HG03354 (cell line): Measurements from ENCODE around the gene TESK2.
"Not testable (repeated sequence)": the region's sequence is repeated elsewhere in the genome, so short reads cannot be mapped to it uniquely, and the experiment has no call there.

ENCODE experiments used
- ATAC-seq: cut with Tn5 transposase; IDR thresholded peaks from one replicate; pipeline ENCODE4 v1.9.1; 2021; ENCODE audit warnings: mild to moderate bottlenecking; ENCODE audit not compliant: unreplicated experiment, poor library complexity, severe bottlenecking

The TESK2 gene

DNA sequence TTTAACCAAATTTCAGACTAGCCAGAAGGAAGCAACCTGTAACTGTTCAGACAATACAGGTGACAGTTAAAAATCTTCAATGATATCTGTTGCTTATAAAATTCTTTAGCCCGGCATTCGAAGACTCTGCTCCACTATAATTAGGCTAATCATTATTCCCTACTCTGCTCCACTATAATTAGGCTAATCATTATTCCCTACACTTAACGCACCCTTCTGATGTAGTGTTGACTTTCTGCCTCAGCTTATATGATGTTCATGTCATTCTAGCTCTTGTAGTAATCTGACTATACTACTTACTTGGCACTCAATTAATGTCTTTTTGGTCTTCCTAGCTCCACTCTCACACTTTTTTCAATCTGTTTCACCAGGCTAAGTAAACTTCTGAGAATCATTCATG, 13.3 kb downstream of the TESK2 start:
- no peak for ATAC-seq

DNA sequence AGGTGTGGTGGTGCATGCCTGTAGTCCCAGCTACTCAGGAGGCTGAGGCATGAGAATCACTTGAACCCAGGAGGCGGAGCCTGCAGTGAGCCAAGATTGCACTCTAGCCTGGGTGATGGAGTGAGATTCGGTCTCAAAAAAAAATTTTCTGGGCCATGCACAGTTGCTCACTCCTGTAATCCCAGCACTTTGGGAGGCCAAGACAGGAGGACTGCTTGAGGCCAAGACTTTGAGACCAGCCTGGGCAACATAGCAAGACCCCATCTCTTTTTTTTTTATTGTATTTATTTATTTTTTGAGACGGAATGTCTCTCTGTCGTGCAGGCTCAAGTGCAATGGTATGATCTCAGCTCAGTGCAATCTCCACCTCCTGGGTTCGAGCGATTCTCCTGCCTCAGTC, 16.8 kb downstream of the TESK2 start:
- ATAC-seq = not testable (repeated sequence)

DNA sequence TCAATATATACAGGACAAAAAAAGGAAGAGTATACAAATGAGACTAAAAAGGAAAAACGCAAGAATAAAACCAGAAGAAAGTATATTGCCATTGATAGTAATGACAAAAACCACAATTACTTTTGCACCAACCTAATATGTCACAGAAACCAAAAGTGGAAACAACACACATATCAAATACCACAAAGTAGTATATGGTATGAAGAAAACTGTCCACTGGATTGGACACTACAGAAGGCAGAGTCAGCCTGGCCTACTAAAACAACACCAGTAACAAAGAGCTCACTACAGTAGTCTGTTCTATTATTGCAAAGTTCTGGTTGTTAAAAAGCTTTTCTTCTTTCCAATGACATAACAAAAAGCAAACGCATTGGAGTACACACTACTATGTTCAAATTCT, 17.7 kb downstream of the TESK2 start:
- no peak for ATAC-seq

DNA sequence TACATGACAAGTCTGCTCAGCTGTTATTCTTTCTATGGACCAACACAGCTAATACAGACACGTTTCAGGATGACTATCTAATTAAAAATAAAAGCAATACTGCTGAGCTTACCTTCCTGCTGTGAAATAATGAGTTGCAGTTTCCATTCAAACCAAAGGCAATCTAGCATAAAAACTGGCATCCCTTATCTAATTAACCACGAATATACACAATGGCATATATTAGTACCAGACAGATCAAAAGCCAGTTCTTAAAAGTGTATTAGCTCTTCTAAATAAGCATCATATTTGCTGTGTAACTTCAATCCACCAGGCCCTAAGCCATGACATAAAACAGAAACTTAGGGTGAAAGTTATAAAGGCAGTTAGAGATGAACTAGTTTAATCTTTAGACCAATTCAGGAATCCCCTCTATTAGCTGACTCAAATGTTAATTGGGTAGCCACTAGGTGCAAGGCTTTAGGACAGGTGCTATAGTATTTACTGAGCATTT, 20.6 kb downstream of the TESK2 start:
- peak; percentile 45 for ATAC-seq

DNA sequence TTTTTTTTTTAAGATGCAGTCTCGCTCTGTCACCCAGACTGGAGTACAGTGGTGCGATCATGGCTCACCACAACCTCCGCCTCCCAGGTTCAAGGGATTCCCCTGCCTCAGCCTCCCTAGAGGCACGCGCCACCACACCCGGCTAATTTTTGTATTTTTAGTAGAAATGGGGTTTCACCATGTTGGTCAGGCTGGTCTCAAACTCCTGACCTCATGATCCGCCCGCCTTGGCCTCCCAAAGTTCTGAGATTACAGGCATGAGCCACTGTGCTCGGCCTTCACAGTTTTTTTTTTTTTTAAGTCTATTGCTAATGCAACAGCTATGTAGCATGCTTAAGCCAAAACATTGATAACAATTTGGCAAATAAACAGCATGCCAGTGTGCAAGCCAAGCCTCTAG, 23.6 kb downstream of the TESK2 start:
- ATAC-seq = peak; percentile 64

DNA sequence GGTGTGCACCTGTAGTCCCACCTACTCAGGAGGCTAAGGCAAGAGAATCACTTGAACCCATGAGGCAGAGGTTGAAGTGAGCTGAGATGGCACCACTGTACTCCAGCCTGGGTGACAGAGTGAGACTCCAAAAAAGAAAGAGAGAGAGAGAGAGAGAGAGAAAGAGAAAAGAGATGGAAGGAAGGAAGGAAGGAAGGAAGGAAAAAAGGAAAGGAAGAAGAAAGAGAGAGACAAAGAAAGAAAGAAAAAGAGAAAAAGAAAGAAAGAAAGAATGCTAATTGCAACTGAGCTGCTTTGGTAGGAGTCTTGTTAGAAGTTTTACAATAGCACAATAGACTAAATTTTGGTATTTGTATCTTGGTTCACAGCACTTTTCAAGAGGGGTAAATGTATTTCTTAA, 25.7 kb downstream of the TESK2 start:
- ATAC-seq = no peak

DNA sequence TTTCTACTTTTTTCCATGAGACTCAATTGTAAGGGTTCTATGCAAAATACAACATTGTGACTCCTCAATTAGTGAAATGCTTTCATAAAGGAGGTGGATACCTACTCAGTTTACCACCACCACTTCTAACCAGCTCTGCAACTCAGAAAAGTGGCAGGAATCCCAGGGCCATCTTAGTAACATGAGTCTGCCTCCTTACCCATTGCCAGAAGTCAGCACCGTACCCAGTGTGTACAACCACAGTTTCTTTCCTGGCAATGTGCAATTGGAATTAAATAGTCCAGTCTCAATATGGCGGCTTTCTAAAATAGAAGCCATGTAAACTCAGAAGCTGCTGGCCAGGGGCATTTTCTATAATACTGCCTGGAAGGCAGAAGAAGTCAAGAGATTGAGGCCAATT, 32.1 kb downstream of the TESK2 start:
- ATAC-seq = no peak

DNA sequence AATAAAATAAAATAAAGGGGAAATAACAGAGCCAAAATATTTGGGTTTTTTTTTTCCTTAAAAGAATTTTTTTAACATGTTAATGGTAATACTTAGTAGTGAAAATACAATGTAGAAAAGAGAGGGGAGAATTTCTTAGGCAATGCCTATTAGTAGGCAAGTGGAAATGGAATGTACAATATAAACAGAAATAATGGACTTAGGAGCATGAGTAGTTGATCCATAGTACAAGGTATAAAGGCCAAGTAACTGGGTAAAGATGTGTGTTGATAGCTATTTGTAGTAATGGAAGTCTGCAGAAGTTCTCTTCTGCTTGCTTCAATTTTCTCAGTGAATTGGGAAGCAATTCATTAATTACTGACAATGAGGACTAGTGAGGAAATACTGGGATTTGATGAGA, 34.4 kb downstream of the TESK2 start:
- ATAC-seq = no peak

DNA sequence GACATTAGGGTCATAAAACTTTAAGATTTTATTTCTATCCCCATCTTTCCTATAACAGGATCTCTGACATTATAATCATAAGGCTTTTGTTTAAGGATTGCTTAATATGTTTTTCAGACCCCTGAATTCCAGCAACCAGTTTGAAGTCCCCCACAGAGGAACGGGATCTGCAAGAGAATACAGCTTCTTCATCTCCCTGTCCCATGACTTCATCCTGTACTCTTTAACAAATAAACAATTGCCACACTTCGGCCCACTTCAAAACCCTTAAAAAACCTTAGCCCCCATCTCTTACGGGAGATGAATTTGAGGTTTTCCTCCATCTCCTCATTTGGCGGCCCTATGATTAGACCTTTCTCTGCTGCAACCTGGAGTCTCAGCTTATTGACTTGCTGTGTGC, 35.8 kb downstream of the TESK2 start:
- ATAC-seq = no peak

DNA sequence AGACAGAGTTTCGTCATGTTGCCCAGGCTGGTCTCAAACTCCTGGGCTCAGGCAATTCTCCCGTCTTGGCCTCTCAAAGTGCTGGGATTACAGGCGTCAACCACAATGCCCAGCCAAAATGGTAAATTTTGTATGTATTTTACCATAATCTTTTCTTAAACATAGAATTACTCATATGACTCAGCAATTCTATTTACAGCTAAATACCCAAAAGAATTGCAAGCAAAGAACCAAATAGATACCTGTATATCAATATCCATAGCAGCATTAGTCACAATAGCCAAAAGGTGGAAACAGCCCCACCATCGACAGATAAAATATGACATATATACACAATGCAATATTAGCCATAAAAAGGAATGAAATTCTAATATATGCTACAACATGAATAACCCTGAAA, 36.5 kb downstream of the TESK2 start:
- ATAC-seq = no peak

DNA sequence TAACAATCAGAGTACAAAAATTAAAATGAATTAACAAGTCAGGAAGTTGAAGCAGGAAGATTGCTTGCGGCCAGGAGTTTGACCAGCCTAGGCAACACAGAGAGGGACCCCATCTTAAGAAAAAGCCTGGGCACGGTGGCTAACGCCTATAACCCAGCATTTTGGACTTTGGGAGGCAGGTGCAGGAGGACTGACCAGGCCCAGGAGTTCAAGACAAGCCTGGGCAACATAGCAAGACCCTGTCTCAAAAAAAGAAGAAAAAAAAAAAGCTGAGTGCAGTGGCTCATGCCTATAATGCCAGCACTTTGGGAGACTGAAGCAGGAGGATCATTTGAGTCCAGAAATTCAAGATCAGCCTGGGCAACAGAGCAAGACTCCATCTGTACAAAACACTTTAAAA, 38.5 kb downstream of the TESK2 start:
- ATAC-seq = no peak

DNA sequence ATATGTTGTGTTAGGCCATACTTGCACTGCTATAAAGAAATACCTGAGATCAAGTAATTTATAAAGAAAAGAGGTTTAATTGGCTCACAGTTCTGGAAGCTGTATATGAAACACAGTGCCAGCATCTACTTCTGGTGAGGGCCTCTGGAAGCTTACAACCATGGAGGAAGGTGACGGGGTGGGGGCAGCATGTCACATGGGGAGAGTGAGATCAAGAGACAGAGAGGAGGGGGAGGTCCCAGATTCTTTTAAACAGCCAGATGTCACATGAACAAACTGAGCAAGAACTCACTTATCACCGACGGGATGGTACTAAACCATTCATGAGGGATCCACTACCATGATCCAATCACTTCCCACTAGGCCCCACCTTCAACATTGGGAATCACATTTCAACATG, 42.6 kb downstream of the TESK2 start:
- no peak for ATAC-seq

DNA sequence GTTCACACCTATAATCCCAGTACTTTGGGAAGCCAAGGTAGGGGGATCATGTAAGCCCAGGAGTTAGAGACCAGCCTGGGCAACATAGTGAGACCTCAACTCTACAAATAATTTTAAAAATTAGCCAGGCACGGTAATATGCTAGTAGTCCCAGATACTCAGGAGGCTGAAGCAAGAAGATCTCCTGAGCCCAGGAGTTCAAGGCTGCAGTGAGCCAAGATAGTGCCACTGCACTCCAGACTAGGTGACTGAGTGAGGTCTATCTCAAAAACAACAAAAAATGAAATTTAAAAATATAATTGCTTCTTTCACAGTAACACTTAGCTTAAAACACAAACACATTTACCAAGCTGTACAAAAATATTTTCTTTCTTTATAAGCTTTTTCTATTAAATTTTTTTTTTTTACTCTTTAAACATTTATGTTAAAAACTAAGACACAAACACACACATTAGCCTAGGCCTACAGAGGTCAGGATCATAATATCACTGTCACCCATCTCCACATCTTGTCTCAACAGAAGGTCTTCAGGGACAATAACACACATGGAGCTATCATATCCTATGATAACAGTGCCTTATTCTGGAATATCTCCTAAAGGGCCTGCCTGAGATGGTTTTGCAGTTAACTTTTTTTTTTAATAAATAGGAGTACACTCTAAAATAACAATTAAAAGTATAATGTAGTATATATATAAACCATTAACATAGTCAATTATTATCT, 43.9 kb downstream of the TESK2 start:
- no peak for ATAC-seq

DNA sequence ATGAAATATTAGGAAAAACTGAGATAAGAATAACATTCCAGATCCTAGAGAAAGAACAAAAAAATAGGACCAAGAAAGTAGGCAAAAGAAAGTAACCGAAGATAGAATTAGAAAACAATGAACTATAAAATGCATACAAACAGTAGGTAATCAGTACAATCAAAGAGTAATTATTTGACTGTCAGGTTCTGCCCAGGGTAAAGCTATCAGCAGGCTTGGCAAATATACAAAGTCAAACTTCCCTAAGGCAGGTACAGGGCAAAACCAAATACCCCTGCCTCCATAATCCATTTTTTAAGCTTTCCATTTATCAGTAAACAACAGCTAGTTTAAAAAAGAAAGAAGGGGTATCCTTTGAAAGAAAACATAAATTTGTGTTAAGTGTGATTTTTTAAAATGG, 44.4 kb downstream of the TESK2 start:
- no peak for ATAC-seq

DNA sequence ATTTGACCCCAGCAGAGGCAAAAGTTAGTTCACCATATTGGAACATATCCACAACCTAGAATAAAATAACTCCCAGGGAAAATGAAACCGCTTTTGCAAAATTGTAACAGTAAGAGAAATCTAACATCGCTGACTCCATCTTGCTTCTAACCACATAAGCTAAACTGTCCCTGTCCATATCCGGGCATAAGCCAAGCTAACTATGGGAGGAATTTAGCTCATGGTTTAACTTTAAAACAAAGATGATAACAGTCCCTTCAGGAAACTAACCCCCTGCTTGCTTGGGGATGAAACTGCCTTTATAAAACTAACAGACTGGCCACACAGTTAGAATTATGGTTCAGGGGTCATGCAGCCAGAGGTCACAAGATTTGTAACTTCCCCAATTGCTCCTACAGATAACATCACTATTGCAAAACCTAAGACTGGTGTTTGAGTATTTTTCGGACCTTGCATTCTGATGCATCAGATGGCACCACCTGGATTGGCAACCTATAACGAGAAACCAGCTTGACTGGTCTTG, 46.3 kb downstream of the TESK2 start:
- ATAC-seq = no peak

DNA sequence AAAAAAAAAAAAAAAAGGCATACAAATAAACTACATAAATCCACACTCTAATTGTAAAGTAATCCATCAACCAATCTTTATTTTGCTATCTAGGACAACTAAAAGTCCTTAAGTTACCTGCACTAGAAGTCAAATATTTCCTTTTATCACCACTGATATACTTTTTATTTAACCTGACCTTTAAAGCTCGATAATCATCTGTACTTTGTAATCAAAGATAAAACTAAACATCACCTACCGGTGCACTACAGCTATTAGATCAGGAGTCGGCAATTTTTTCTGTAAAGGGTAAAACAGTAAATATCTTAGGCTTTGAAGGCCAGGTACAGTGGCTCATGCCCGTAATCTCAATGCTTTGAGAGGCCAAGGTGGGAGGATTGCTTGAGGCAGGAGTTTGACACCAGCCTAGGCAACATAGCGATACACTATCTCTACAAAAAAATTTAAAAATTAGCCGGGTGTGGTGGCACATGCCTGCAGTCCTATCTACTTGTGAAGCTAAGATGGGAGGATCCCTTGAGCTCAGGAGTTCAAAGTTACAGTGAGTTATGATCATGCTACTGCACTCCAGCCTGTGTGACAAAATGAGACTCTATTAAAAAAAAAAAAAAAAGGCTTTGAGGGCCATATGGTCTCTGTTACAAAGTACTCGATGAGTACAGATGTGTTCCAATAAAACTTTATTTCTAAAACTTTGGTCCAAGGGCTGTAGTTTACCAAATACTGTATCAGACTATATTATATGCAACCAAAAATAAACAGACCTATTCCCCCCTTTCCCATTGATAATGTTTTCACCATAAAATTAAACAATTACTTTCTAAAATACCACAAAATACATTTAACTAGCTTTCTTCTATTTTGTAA, 47.1 kb downstream of the TESK2 start:
- no peak for ATAC-seq

DNA sequence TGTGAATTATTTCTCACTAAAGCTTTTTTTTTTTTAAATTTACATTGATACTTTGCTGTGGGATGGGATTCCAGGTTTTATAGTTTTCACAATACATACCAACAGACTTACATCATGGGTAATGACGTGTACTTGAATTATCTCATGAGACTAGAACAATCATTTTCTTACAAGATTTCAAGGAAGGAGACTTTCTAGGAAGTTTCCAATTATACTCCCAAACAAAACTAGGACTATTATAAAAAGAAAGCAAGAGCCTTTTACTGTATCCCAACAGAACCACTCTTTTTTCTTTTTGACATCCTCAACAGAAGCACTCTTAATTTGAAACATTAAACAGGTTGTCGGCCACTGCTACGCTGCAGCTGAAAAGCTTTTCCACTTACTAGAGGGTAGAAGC, 48.7 kb downstream of the TESK2 start:
- ATAC-seq = no peak

DNA sequence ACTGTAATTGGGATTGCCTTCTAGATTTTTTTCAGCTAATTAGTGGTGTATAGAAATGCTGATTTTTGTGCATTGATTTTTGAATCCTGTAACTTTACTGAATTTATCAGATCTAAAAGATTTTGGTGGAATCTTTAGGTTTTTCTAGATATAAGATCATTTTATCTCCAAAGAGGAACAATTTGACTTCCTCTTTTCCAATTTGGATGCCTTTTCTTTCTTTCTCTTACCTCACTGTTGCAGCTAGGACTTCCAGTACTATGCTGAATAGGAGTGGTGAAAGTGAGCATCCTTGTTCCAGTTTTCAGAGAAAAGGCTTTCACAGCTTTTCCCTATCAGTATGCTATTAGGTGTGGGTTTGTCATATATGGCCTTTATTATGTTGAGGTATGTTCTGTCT, 53.6 kb downstream of the TESK2 start:
- no peak for ATAC-seq

DNA sequence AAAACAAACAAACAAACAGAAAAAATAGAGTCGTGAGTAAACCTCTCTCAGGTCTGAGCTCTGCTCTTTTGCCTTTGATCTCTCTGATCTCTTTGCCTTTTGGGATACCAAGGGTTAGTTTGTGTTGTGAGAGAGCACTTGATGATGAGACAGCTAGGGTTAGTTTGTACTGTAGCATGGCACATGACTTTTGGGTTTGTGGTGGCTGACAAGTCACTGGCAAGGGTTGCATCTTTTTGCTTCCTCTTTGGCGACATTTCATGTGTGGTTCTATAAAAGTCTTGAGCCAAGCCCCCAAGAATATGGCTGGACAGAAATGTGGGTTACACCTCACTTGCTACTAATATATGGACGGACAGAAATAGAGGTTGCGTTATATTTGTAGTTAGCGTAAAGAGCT, 60.5 kb downstream of the TESK2 start:
- ATAC-seq = no peak

DNA sequence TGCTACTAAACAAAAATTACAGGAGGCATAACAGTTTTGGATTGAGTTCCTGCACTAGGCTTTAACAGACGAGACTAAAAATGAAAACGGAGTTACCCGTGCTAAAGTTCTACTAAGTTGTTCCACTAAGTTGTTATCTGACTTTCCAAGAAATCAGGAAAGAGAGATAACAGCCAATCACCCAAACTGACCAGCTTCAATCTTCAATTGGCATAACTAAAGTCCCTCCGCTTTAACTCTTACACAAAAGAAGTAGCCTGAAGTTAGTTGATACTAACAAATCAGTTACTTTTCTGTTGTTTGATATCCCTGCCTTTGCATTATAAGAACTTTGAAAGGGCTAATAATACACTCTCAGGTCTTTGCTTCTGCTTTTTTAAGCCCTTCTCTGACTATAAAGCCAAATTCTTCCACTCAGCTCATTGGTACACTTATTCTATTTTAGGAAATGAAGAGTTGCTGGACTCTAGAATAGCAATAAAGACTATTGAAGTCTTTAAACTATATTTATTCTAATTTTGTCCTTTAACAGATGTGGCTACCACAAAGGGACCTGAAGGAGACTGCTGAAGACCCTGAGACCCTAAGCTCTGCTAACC, 61.3 kb downstream of the TESK2 start:
- no peak for ATAC-seq
